ENCODE results near the gene AVEN.

- no peak for TF ChIP-seq CTCF (conservative IDR thresholded peaks at IDR 0.05 in 1 of 2, IDR thresholded peaks at IDR 0.05 in 1 of 2; ENCODE audit: extremely low read depth in 1 of 2, insufficient read depth in 1 of 2, low read depth in 1 of 2, low read length in 2 of 2)
- no peak for TF ChIP-seq EZH2 (IDR thresholded peaks at IDR 0.05; ENCODE audit: borderline replicate concordance, low read length)
Observed at GRCh38 chr15:34014556-34014955, 24.4 kb downstream of the AVEN start.
